ENCODE data around the gene NBAS. TPM values are rescaled to one million over a fixed set of nuclear protein-coding genes. Genes with fewer than 3 reads are reported as not detected.
"Not testable (repeated sequence)": the region's sequence is repeated elsewhere in the genome, so short reads cannot be mapped to it uniquely, and the experiment has no call there.

NBAS gene
- total RNA-seq, 1 donor from 2014 or later: 57.6 TPM

DNA sequence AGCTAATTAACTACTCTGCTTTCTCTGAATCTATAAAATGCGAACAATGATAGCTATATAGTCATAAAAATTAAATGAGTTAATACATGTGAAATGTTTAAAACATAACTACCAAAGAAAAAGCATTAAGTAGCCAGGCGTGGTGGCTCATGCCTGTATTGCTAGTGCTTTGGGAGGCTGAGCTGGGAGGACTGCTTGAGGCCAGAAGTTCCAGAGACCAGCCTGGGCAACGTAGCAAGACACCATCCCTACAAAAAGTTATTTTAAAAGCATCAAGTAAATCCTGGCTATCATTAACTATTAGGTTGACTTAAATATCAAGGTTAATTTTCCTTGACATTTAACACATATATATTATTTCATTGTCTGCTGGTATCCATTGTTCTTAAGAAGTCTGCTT is 152.4 kb downstream of the NBAS start:
- Mint-ChIP-seq H3K27ac (ENCODE audit: unreplicated experiment) (no peak overlapping the region), H3K4me3 (ENCODE audit: unreplicated experiment) (no peak overlapping the region), H3K27me3 (ENCODE audit: low read depth, unreplicated experiment) (no peaks in the 10 kb centered on the region), H3K4me1 (ENCODE audit: low read depth, unreplicated experiment) (no peaks in the 10 kb centered on the region), H3K36me3 (ENCODE audit: low read depth, unreplicated experiment) (peaks cover 4% of the 10 kb centered on the region), H3K9me3 (ENCODE audit: unreplicated experiment) (no peaks in the 10 kb centered on the region)
- no peak overlapping the region for H3K4me2 ChIP-seq (ENCODE audit: low read length)
- H3K9me3 ChIP-seq (ENCODE audit: insufficient read depth, low read depth, low read length): no peaks in the 10 kb centered on the region
- H2AFZ ChIP-seq (ENCODE audit: low read depth, low read length): no peak overlapping the region
- no peaks in the 10 kb centered on the region for H3K36me3 ChIP-seq (ENCODE audit: insufficient read depth, low read length)
- FAIRE-seq (no peak), DNase-seq (ENCODE audit: low read depth) (no peak)
- H3K9ac ChIP-seq (ENCODE audit: low read length): no peak overlapping the region
- H3K79me2 ChIP-seq (ENCODE audit: insufficient read depth, low read length): no peaks in the 10 kb centered on the region
- no peak overlapping the region for H3K4me3 ChIP-seq (ENCODE audit: insufficient read depth, low read depth, low read length)
- no peak for TF ChIP-seq EZH2 (IDR thresholded peaks at IDR 0.05; ENCODE audit: insufficient read depth, low read length)
- TF ChIP-seq, protein P1, sequence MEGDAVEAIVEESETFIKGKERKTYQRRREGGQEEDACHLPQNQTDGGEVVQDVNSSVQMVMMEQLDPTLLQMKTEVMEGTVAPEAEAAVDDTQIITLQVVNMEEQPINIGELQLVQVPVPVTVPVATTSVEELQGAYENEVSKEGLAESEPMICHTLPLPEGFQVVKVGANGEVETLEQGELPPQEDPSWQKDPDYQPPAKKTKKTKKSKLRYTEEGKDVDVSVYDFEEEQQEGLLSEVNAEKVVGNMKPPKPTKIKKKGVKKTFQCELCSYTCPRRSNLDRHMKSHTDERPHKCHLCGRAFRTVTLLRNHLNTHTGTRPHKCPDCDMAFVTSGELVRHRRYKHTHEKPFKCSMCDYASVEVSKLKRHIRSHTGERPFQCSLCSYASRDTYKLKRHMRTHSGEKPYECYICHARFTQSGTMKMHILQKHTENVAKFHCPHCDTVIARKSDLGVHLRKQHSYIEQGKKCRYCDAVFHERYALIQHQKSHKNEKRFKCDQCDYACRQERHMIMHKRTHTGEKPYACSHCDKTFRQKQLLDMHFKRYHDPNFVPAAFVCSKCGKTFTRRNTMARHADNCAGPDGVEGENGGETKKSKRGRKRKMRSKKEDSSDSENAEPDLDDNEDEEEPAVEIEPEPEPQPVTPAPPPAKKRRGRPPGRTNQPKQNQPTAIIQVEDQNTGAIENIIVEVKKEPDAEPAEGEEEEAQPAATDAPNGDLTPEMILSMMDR (IDR thresholded peaks at IDR 0.05; ENCODE audit: insufficient read depth, low read depth, low read length): no peak
- no peaks in the 10 kb centered on the region for H3K27me3 ChIP-seq (ENCODE audit: insufficient read depth, low read length)
- no peaks in the 10 kb centered on the region for H3K4me1 ChIP-seq (ENCODE audit: insufficient read depth, low read length)
- no peaks in the 10 kb centered on the region for H4K20me1 ChIP-seq (ENCODE audit: insufficient read depth, low read length)
- H3K27ac ChIP-seq (ENCODE audit: low read depth, low read length): no peak overlapping the region

DNA sequence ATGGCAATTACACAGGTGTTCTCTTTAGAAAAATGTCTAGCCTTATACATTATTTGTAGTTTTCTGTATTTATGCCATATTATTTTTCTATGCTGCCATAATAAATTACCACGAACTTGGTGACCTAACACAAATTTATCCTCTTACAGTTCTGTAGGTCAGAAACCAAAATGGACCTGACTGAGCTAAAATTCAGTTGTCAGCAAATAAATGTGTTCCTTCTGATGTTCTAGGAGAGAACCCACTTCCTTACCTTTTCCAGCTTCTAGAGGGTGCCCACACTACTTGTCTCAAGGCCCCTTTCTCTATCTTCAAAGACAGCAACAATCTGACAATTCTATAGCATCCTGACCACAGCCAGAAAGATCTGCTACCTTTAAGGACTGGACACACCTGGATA is 153.5 kb downstream of the NBAS start:
- Histone ChIP-seq H2AFZ (ENCODE audit: low read depth, low read length) (no peak overlapping the region), H3K9me3 (ENCODE audit: insufficient read depth, low read depth, low read length) (no peaks in the 10 kb centered on the region), H3K4me1 (ENCODE audit: insufficient read depth, low read length) (no peaks in the 10 kb centered on the region), H3K4me3 (ENCODE audit: insufficient read depth, low read depth, low read length) (no peak overlapping the region), H3K4me2 (ENCODE audit: low read length) (no peak overlapping the region), H3K79me2 (ENCODE audit: insufficient read depth, low read length) (no peaks in the 10 kb centered on the region), H4K20me1 (ENCODE audit: insufficient read depth, low read length) (no peaks in the 10 kb centered on the region), H3K9ac (ENCODE audit: low read length) (no peak overlapping the region), H3K27ac (ENCODE audit: low read depth, low read length) (no peak overlapping the region), H3K27me3 (ENCODE audit: insufficient read depth, low read length) (no peaks in the 10 kb centered on the region), H3K36me3 (ENCODE audit: insufficient read depth, low read length) (no peaks in the 10 kb centered on the region)
- no peaks in the 10 kb centered on the region for H3K4me1 Mint-ChIP-seq (ENCODE audit: low read depth, unreplicated experiment)
- peaks cover 4% of the 10 kb centered on the region for H3K36me3 Mint-ChIP-seq (ENCODE audit: low read depth, unreplicated experiment)
- H3K9me3 Mint-ChIP-seq (ENCODE audit: unreplicated experiment): no peaks in the 10 kb centered on the region
- H3K27me3 Mint-ChIP-seq (ENCODE audit: low read depth, unreplicated experiment): no peaks in the 10 kb centered on the region
- FAIRE-seq (no peak), DNase-seq (ENCODE audit: low read depth) (no peak)
- H3K4me3 Mint-ChIP-seq (ENCODE audit: unreplicated experiment): no peak overlapping the region
- no peak for TF ChIP-seq EZH2 (IDR thresholded peaks at IDR 0.05; ENCODE audit: insufficient read depth, low read length)
- H3K27ac Mint-ChIP-seq (ENCODE audit: unreplicated experiment): no peak overlapping the region

DNA sequence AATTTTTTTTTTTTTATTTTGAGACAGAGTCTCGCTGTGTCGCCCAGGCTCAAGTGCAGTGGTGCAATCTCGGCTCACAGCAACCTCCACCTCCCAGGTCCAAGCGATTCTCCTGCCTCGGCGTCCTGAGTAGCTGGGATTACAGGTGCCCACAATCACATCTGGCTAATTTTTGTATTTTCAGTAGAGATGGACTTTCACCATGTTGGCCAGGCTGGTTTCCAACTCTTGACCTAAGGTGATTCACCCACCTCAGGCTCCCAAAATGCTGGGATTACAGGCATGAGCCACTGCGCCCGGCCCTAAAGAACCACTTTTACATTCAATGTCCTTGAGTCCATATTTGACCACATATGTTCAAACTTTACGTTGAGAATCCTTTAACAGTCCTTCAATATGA is 156.6 kb downstream of the NBAS start:
- not testable (repeated sequence) for DNase-seq (ENCODE audit: low read depth); H3K27ac Mint-ChIP-seq (ENCODE audit: unreplicated experiment); H3K4me3 Mint-ChIP-seq (ENCODE audit: unreplicated experiment); H3K4me1 Mint-ChIP-seq (ENCODE audit: low read depth, unreplicated experiment); H3K27me3 ChIP-seq (ENCODE audit: insufficient read depth, low read length); H3K36me3 ChIP-seq (ENCODE audit: insufficient read depth, low read length); H3K9me3 ChIP-seq (ENCODE audit: insufficient read depth, low read depth, low read length); H3K27me3 Mint-ChIP-seq (ENCODE audit: low read depth, unreplicated experiment); H3K4me2 ChIP-seq (ENCODE audit: low read length); H3K27ac ChIP-seq (ENCODE audit: low read depth, low read length); H3K9ac ChIP-seq (ENCODE audit: low read length); H3K4me1 ChIP-seq (ENCODE audit: insufficient read depth, low read length); H4K20me1 ChIP-seq (ENCODE audit: insufficient read depth, low read length); FAIRE-seq; H2AFZ ChIP-seq (ENCODE audit: low read depth, low read length); H3K9me3 Mint-ChIP-seq (ENCODE audit: unreplicated experiment); H3K36me3 Mint-ChIP-seq (ENCODE audit: low read depth, unreplicated experiment); H3K79me2 ChIP-seq (ENCODE audit: insufficient read depth, low read length); H3K4me3 ChIP-seq (ENCODE audit: insufficient read depth, low read depth, low read length)

Measured in astrocyte (in vitro differentiated cells and primary cell).